HCT116 (cell line): ENCODE results near the gene ZNF580. TPM values are rescaled to one million over a fixed set of nuclear protein-coding genes. Genes with fewer than 3 reads are reported as not detected.

Experiments
- ATAC-seq: fragments of 200-7000 bp; cut with Tn5 transposase; 2 replicates; pipeline ENCODE4 v1.9.1; 2020; ENCODE audit warnings: mild to moderate bottlenecking, moderate library complexity
- BruUV-seq: library from RNA; stranded (reverse); fragments of 400-500 nt; replicated peaks from 2 replicates; lab custom pipeline; 2021; lab: Mats Ljungman, UMichigan
- CTCF ChIA-PET: fragments of 300-600 bp; sonication (Branson Sonifier 250); formaldehyde crosslinking; loops from one replicate; lab custom pipeline; 2021; ENCODE audit warnings: antibody characterized with exemption; lab: Charles Lee
- POLR2A ChIA-PET: fragments of 300-600, 350-600 bp; sonication (Branson Sonifier 250); formaldehyde crosslinking; loops from one replicate; lab custom pipeline; 2021; ENCODE audit warnings: antibody characterized with exemption; lab: Charles Lee
- RAD21 ChIA-PET, 2 experiments: fragments of 300-600 bp; sonication (Branson Sonifier 250); formaldehyde crosslinking; loops; one replicate each; lab custom pipeline; 2023; ENCODE audit warnings: low total read pairs in 2 of 2; ENCODE audit not compliant: uncharacterized antibody in 2 of 2, unreplicated experiment in 2 of 2, low non-redundant PET in 1 of 2; lab: Charles Lee
- DNase-seq: peaks from one replicate; pipeline ENCODE4 v3.0.0-alpha.2; 2010; ENCODE audit warnings: low read depth, low spot score
- H2AFZ ChIP-seq: fragments of 200-600 bp; shearing (Covaris generic), sonication (generic); 2 replicates; pipeline ENCODE4 v1.6.1; 2017; ENCODE audit warnings: low read depth, mixed run types, mixed read lengths, antibody characterized with exemption, low read length; ENCODE audit not compliant: poor library complexity, severe bottlenecking
- H3K27ac ChIP-seq: 2 replicates; pipeline ENCODE4 v1.5.1; 2012; ENCODE audit warnings: low read depth, low read length
- H3K27me3 ChIP-seq: fragments of 200-600 bp; sonication (generic); 2 replicates; pipeline ENCODE4 v1.6.1; 2016; ENCODE audit warnings: mixed run types, low read length, mixed read lengths; ENCODE audit not compliant: insufficient read depth
- H3K36me3 ChIP-seq, 2 experiments: fragments of 200-500 bp in 1 of 2; fragments of 200-600 bp in 1 of 2; sonication (Bioruptor generic) in 1 of 2; sonication (generic) in 1 of 2; 2 replicates each; pipeline versions ENCODE4 v1.5.1 to v1.6.1; 2014 to 2016; ENCODE audit warnings: low read length in 2 of 2, inconsistent platforms in 1 of 2, mixed read lengths in 1 of 2, mixed run types in 1 of 2; ENCODE audit not compliant: insufficient read depth in 2 of 2, control insufficient read depth in 1 of 2
- H3K4me1 ChIP-seq, 2 experiments: fragments of 200-600 bp in 1 of 2; sonication (generic) in 1 of 2; 2 replicates each; pipeline versions ENCODE4 v1.5.1 to v1.6.1; 2012 to 2017; ENCODE audit warnings: low read length in 2 of 2, inconsistent platforms in 1 of 2, mild to moderate bottlenecking in 1 of 2, mixed read lengths in 1 of 2, mixed run types in 1 of 2, moderate library complexity in 1 of 2; ENCODE audit not compliant: insufficient read depth in 2 of 2, control insufficient read depth in 1 of 2
- H3K4me2 ChIP-seq: fragments of 200-600 bp; sonication (generic); 2 replicates; pipeline ENCODE4 v1.6.1; 2017; ENCODE audit warnings: mixed run types, low read length, mixed read lengths
- H3K4me3 ChIP-seq, 2 experiments: fragments of 200-600 bp in 1 of 2; sonication (generic) in 1 of 2; replicated peaks in 1 of 2; 2 replicates each; pipeline ENCODE4 v1.5.1; 2011 to 2016; ENCODE audit warnings: low read length in 2 of 2, control low read depth in 1 of 2, low read depth in 1 of 2, mild to moderate bottlenecking in 1 of 2, mixed read lengths in 1 of 2, mixed run types in 1 of 2
- H3K79me2 ChIP-seq: fragments of 200-600 bp; sonication (generic); 2 replicates; pipeline ENCODE4 v1.6.1; 2017; ENCODE audit warnings: mild to moderate bottlenecking, mixed run types, low read length, moderate library complexity, mixed read lengths; ENCODE audit not compliant: insufficient read depth
- H3K9ac ChIP-seq: fragments of 200-600 bp; sonication (generic); 2 replicates; pipeline ENCODE4 v1.6.1; 2016; ENCODE audit warnings: low read length, mixed read lengths
- H3K9me2 ChIP-seq: fragments of 200-600 bp; sonication (generic), shearing (Covaris generic); 2 replicates; pipeline ENCODE4 v1.6.1; 2017; ENCODE audit warnings: mixed run types, mild to moderate bottlenecking, moderate library complexity; ENCODE audit not compliant: insufficient read depth
- H3K9me3 ChIP-seq, 2 experiments: fragments of 200-500 bp in 1 of 2; fragments of 200-600 bp in 1 of 2; sonication (Bioruptor generic) in 1 of 2; sonication (generic) in 1 of 2; 2 replicates each; pipeline ENCODE4 v1.6.1; 2014 to 2017; ENCODE audit warnings: low read length in 2 of 2, mixed read lengths in 2 of 2, inconsistent platforms in 1 of 2, low read depth in 1 of 2, mild to moderate bottlenecking in 1 of 2, mixed run types in 1 of 2, moderate library complexity in 1 of 2; ENCODE audit not compliant: control insufficient read depth in 1 of 2, insufficient read depth in 1 of 2
- H4K20me1 ChIP-seq: fragments of 200-600 bp; sonication (generic), shearing (Covaris generic); 2 replicates; pipeline ENCODE4 v1.6.1; 2017; ENCODE audit warnings: mixed run types, mild to moderate bottlenecking, moderate library complexity; ENCODE audit not compliant: insufficient read depth
- CTCF ChIP-seq, 3 experiments: fragments of 200-600 bp in 1 of 3; sonication (generic) in 1 of 3; IDR thresholded peaks in 2 of 3; conservative IDR thresholded peaks in 1 of 3; 2 replicates each; pipeline ENCODE4 v1.5.1; 2012 to 2017; ENCODE audit warnings: low read depth in 2 of 3, low read length in 2 of 3, antibody characterized with exemption in 1 of 3, borderline replicate concordance in 1 of 3, control low read depth in 1 of 3, mild to moderate bottlenecking in 1 of 3, mixed read lengths in 1 of 3, mixed run types in 1 of 3, moderate library complexity in 1 of 3; ENCODE audit not compliant: insufficient read depth in 1 of 3
- ELF1 ChIP-seq: IDR thresholded peaks from 2 replicates; pipeline ENCODE4 v1.6.1; 2012; ENCODE audit warnings: low read depth, borderline replicate concordance
- EZH2 ChIP-seq: fragments of 200-600 bp; sonication (generic); IDR thresholded peaks from 2 replicates; pipeline ENCODE4 v1.6.1; 2017; ENCODE audit warnings: antibody characterized with exemption, mixed run types
- POLR2A ChIP-seq: IDR thresholded peaks from 2 replicates; pipeline ENCODE4 v1.7.0; 2011; ENCODE audit warnings: borderline replicate concordance; ENCODE audit not compliant: insufficient read depth, insufficient read length; ENCODE audit errors: extremely low read depth
- POLR2AphosphoS5 ChIP-seq: IDR thresholded peaks from 2 replicates; pipeline ENCODE4 v1.6.1; 2011; ENCODE audit warnings: mild to moderate bottlenecking, low read depth, low read length, moderate library complexity
- SIN3A ChIP-seq: IDR thresholded peaks from 2 replicates; pipeline ENCODE4 v1.6.1; 2012; ENCODE audit warnings: low read depth
- TCF7L2 ChIP-seq: IDR thresholded peaks from 2 replicates; pipeline ENCODE4 v1.7.0; 2011; ENCODE audit warnings: borderline replicate concordance, inconsistent platforms; ENCODE audit not compliant: insufficient read depth, insufficient read length; ENCODE audit errors: extremely low read depth
- ZNF274 ChIP-seq: fragments of 200-500 bp; sonication (Bioruptor generic); IDR thresholded peaks from 2 replicates; pipeline ENCODE4 v1.6.1; 2014; ENCODE audit warnings: mild to moderate bottlenecking, low read depth, low read length, inconsistent platforms
- intact Hi-C: fragments of 100-400 bp; cut with micrococcal nuclease; formaldehyde crosslinking; loops from 2 replicates; pipeline ENCODE4 v1.10.0; 2022
- total RNA-seq: library from RNA; stranded (reverse); gene quantifications from one replicate; pipeline ENCODE4 v1.2.1, GENCODE V29; 2021; ENCODE audit not compliant: unreplicated experiment
- TF ChIP-seq, protein P1 (sequence below): IDR thresholded peaks from 2 replicates; pipeline ENCODE4 v1.6.1; 2012

Gene ZNF580
- total RNA-seq, 1 experiment from 2014 or later: 36.7 TPM

DNA sequence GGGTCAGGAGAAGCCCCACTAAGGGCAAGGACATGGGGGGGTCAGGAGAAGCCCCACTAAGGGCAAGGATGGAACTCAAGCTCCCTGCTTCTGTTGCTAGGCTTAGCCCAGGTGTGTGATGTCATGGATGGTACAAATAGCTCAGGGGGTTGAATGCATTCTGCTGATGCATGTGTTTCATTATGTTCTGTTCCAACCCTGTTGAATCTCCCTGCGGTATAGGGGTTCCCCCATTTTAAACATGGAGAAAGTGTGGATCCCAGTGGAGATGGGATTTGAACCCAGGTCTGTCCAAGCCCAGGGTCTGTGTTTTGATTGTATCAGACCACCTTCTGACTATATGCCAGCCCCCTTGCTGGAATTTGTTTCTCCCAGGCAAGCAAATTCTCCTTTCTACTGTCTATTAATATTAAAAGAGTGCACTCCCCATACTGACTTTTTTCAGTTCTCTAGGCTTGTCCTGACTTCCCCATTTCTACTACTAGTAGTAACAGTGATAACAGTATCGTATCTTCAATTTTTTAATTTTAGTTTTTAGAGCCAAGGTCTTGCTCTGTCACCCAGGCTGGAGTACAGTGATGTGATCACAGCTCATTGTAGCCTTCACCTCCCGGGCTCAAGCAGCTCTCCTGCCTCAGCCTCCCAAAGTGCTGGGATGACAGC is 28.7 kb upstream of the ZNF580 start:
- Histone ChIP-seq H3K79me2 (peaks cover 37% of the 10 kb centered on the region), H4K20me1 (no peaks in the 10 kb centered on the region), H3K9ac (no peak overlapping the region), H3K4me2 (no peak overlapping the region), H3K4me3 (no peak overlapping the region), H3K36me3 (peaks cover 6 to 18% of the 10 kb centered on the region in 2 experiments; a peak in 3 of 4 replicates), H3K4me1 (peaks cover 0 to under 1% of the 10 kb centered on the region in 2 experiments; a peak in 1 of 4 replicates), H3K9me2 (no peaks in the 10 kb centered on the region), H3K27ac (no peak overlapping the region), H3K9me3 (no peaks in the 10 kb centered on the region), H2AFZ (no peak overlapping the region), H3K27me3 (no peaks in the 10 kb centered on the region)
- CTCF ChIA-PET: no interaction called here
- no peak for DNase-seq
- RAD21 ChIA-PET: no interaction called here
- no TSS peak for BruUV-seq
- POLR2A ChIA-PET: no interaction called here
- TF ChIP-seq ELF1: no peak
- no peak for TF ChIP-seq EZH2
- no peak for TF ChIP-seq POLR2A
- TF ChIP-seq POLR2AphosphoS5: no peak
- no peak for TF ChIP-seq TCF7L2
- no peak for TF ChIP-seq ZNF274
- TF ChIP-seq, protein P1, sequence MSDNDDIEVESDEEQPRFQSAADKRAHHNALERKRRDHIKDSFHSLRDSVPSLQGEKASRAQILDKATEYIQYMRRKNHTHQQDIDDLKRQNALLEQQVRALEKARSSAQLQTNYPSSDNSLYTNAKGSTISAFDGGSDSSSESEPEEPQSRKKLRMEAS: no peak
- TF ChIP-seq CTCF (IDR thresholded peaks at IDR 0.05 in 2 of 3, conservative IDR thresholded peaks at IDR 0.05 in 1 of 3; ENCODE audit: borderline replicate concordance in 1 of 3, insufficient read depth in 1 of 3, low read depth in 2 of 3, low read length in 2 of 3): no peak
- no peak for TF ChIP-seq SIN3A
- intact Hi-C loops: no loop called here
- no peak for ATAC-seq
